ENCODE measurements around the gene CAPN13. TPM values are rescaled to one million over a fixed set of nuclear protein-coding genes. Genes with fewer than 3 reads are reported as not detected.

Gene CAPN13, protein sequence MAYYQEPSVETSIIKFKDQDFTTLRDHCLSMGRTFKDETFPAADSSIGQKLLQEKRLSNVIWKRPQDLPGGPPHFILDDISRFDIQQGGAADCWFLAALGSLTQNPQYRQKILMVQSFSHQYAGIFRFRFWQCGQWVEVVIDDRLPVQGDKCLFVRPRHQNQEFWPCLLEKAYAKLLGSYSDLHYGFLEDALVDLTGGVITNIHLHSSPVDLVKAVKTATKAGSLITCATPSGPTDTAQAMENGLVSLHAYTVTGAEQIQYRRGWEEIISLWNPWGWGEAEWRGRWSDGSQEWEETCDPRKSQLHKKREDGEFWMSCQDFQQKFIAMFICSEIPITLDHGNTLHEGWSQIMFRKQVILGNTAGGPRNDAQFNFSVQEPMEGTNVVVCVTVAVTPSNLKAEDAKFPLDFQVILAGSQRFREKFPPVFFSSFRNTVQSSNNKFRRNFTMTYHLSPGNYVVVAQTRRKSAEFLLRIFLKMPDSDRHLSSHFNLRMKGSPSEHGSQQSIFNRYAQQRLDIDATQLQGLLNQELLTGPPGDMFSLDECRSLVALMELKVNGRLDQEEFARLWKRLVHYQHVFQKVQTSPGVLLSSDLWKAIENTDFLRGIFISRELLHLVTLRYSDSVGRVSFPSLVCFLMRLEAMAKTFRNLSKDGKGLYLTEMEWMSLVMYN
- 0.17 and 1.8 TPM in 2 replicates for total RNA-seq

GRCh38 chr2:30807249-30807648, at the start of gene CAPN13:
Gene CAPN13 (minus strand): TSS chr2:30807446. CDS start chr2:30787325, 20,121 bp downstream.
- peak; percentile 64 for DNase-seq (ENCODE audit: low read depth)

GRCh38 chr2:30847841-30848240, 40.6 kb upstream of the CAPN13 start:
- DNase-seq (ENCODE audit: low read depth): no peak

GRCh38 chr2:30847329-30847728, 40.1 kb upstream of the CAPN13 start:
- DNase-seq (ENCODE audit: low read depth): peak; percentile 13

DNA sequence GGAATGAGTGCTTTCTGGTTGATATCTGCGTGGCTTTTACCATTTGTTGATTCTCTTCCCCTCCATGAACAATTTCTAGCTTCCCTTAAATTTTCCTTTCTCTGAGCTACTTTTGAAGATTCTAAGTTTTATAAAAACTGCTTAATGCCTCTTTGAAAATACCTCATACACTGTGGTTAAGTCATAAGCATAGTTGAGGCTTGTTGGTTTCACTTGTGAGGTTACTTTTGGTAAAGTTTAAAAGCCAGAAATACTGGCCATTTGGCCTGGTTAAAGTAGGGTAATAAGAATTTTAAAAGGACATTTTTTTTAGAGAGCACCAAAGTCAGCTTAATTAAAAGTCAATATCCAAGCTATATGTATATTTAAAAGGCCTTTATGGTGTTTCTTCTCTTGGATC, 21.3 kb upstream of the CAPN13 start:
- no peak for DNase-seq (ENCODE audit: low read depth)

DNA sequence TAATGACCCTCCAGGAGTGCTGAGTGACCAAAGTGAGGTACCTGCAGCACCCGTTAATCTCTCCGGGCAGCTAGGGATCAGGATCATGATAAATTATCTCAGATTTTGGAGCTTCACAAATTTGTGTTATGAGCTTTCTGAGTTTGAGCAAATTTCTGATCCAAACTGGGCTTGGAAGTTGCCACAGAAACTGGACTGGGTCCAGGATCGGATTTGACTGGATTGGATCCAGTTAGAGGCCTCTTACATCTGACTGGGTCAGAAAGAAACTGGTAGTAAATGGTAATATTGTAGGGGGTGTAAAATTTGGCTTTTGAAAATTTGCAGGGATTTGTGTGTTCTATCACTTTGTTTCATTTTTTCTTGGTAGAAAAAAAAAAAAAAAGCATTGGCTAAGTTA, 19.7 kb upstream of the CAPN13 start:
- no peak for DNase-seq (ENCODE audit: low read depth)

DNA sequence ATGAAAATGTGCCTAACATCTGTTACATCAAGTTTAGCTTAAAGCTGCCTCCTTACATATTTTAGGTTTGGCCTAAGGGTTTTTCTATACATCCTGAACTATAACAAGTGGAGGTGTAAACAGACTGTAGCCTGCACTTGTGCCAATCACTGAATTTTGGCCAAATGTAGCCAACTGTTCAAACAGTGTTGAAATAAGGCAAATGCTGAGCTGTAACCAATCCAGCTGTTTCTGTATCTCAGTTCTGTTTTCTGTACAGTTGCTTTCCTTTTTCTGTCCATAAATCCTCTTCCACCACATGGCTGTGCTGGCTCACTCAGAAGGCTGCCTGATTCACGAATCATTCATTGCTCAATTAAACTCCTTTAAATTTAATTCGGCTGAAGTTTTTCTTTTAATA, 19.2 kb upstream of the CAPN13 start:
- no peak for DNase-seq (ENCODE audit: low read depth)

DNA sequence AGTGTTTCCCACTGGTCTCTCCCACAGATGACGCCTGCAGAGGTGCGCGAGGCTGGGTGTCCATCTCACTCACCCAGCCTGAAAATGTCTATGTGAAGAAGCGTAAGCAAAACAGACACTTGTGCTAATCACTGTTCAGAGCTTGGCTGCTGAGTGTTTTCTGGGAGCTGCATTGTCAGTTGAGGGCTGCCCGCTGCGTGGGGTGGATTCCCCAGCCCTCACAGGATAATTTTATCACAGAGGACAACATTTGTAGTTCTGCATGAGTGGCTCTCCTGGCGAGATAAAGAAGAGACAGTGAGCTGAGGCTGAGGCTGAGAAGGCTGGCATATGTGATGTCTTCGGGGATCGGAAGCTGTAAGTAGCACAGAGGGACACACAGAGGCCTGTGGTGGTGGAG, 16.2 kb upstream of the CAPN13 start:
- no peak for DNase-seq (ENCODE audit: low read depth)

- DNase-seq (ENCODE audit: low read depth): no peak
Observed at GRCh38 chr2:30821960-30822359, 14.7 kb upstream of the CAPN13 start.

GRCh38 chr2:30820381-30821055, 13.3 kb upstream of the CAPN13 start:
- DNase-seq (ENCODE audit: low read depth): no peak

GRCh38 chr2:30809938-30810337, 2.7 kb upstream of the CAPN13 start:
- no peak for DNase-seq (ENCODE audit: low read depth)

DNA sequence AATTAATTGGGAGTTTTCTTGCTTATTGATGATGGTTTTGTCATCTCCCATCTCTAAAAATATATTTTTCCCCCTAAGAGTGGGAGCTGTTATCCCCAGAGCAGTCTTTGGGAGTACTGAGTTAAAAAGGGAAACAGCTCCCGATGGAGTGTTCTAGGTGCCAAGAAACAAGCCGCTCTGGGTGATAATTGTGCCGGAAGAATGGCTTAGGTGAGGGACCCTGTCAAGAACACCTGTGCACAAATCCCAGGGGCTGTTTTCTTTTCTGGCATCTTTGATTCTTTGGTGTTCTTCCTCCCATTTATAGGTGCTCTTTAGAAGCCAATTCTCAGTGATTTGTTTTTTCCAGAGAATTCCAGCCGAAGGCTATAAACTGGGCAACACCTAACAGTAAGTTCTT, 1.4 kb upstream of the CAPN13 start:
- DNase-seq (ENCODE audit: low read depth): peak; percentile 71

DNA sequence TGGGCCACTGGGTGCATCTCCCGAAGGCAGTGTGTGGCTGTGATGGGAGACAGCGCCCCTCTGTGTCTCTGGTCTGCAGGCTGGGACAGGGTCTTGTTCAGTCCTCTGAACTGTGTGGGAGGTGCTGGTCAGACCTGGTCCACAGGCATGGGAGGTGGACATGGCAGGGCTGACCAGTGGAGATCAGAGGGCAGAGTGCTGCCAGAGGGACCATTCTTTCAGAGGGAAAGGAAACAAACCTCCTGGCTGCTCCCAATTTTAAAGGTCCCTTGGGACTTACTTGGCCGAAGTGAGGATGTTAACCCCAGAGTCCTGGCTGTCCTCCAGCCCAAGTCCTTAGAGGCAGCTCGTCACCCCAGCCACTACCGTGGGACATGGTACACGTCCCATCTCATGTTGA, 4.0 kb downstream of the CAPN13 start:
- DNase-seq (ENCODE audit: low read depth): no peak

DNA sequence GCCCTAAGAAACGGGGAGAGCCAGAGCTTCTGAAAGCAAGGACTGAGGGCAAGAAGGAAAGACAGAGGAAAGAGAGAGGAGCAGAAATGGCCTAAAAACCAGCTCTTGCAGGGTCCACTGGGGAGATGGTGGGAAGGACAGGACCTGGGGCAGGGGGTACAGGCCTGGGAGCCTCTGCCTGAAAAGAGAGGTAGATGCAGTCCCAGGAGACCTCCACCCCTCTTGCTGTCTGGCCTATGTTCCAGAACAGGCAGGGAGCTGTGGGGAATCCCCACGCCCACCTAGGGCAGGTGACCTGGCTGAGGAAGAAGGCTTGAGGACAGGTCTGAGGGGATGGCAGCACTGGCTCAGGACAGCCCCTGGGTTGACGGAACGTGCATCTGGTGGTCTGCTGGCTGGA, 4.6 kb downstream of the CAPN13 start:
- DNase-seq (ENCODE audit: low read depth): no peak

DNA sequence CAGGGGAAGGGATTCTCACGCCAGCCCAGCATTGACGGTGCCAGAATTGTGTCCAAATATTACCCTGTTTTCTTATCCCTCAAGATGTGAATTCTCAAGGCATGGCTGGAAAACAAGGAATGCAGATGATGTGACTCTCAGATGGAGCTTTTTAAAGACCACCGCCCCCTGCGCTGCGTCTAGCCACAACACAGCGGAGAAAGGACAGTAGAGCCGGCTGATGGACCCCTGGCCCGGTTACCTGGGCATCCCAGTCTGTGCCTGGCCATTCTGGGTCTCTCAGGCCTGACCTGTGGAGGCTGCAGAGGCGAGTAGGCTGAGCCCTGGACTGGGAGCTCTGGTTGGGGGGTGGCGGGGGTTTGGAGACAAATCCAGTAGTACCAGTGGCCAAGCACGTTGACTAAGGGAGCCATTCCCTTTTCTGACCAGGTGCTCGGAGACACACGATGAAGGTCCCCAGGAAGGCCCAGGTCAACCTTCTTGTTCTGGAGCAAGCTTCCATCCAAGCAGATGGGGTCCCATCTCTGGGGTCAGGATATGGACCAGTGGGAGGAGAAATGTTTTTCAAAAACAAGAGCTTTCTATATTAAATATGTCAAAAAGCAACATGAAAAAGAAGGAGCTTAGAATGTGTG, 5.3 kb downstream of the CAPN13 start:
- no peak for DNase-seq (ENCODE audit: low read depth)

- DNase-seq (ENCODE audit: low read depth): no peak
Observed at GRCh38 chr2:30800159-30800558, 7.1 kb downstream of the CAPN13 start.

DNA sequence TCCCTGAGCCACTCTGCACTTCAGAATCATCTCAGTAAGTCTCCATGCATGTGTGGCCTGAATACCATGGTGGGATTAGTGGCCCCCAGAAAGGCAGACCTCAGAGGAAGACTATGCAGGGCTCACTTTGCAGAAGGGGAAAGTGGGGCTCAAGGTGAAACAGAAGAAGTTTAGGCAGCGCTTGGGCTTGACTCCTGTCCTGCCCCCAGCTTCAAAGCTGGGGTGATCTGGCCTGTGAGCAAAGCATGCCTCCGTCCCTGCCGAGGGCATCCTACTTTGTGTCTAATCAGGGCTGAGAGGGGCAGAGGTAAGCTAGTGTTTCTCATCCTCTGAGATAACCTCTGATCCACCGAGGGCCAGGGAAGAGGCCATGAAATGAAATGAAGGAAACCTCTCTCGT, 7.9 kb downstream of the CAPN13 start:
- no peak for DNase-seq (ENCODE audit: low read depth)

- DNase-seq (ENCODE audit: low read depth): peak; percentile 98
Observed at GRCh38 chr2:30798536-30798991, 8.7 kb downstream of the CAPN13 start.

DNA sequence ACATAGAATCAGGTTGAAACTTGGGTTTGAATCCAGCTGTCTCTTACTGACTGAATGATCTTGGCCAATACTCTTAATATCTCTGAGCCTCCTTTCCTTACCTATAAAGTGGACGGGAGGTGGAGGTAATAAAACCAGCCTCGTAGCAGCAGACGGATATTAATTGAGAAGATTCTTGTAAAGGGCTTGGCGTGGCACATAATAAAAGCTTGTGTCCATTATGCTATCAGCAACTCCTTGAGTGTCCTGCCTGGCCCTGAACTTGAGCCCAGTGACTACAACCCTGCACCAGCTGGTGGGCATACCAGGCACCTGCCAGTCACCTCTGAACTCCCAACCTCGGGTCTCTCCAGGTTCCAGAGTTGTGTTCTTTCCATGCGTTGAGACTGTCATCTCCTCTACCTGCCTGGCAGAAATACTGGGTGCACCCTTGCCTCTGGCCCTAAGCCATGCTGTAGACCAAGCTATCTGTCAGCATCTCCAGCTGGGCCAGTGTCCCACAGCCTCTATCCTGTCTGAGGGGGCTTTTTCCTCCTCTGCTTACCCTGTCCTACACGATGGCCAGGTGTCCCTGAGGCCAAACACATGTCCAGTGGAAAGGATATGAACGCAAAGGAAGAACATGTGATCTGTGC, 9.7 kb downstream of the CAPN13 start:
- no peak for DNase-seq (ENCODE audit: low read depth)

DNA sequence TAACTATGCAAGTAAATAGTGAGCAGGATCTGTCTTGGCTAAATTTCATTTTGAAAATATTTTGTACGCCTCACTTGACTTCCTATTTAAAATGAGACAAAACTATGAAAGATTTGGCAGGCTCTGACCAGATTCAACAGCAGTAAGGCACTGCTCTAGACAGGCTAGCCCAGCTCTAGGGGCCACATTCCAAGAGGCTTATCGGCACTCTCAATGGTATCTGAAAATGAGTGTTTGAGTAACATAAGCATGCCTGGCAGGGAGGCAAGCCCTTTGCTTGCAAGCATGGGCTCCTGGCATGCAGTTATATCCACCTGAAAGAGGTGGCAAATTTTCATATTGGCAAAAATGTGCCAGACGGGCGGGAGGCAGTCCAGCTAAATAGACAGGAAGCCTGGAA, 10.5 kb downstream of the CAPN13 start:
- peak; percentile 41 for DNase-seq (ENCODE audit: low read depth)

DNA sequence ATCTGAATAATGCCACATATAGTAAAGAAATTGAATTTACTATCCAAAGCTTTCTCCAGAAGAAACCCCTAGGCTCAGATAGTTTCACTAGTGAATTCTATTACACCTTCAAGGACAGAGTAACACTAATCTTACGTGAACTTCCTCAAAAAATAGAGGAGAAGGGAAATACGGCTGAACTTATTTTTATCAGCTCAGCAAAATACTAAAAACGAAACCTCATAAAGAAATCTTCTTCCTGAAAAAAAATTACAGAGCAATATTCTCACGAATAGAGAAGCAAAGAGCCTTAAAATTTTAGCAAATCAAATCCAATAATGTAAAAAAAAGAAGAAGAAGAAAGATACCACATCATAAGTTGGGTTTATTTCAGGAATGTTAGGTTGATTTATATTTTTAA, 14.7 kb downstream of the CAPN13 start:
- DNase-seq (ENCODE audit: low read depth): no peak

DNA sequence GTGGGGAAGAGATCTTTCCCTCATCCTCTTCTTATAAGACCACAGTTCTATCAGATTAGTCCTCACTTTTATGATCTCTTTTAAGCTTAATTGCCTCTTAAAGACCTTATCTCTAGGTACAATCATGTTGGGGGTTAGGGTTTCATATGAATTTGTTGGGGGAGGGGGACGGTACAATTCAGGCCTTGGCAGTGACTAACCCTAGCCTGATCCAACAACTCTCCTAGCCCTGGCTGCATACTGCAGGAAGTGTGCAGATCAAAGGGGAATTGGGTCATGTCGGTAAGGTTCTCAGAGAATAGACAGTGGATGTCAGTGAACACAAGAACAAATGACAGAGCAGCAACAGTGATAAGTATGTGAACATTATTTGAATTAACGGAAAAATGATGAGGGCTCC, 16.4 kb downstream of the CAPN13 start:
- DNase-seq (ENCODE audit: low read depth): no peak
